ENCODE results near the gene NTN1. TPM values are rescaled to one million over a fixed set of nuclear protein-coding genes. Genes with fewer than 3 reads are reported as not detected.
A peak's percentile ranks its signal among the peaks of the same experiment; 100 is the strongest.

NTN1 gene
- total RNA-seq, 3 donors from 2014 or later: 2.2 to 3.7 (median 3.3) TPM

DNA sequence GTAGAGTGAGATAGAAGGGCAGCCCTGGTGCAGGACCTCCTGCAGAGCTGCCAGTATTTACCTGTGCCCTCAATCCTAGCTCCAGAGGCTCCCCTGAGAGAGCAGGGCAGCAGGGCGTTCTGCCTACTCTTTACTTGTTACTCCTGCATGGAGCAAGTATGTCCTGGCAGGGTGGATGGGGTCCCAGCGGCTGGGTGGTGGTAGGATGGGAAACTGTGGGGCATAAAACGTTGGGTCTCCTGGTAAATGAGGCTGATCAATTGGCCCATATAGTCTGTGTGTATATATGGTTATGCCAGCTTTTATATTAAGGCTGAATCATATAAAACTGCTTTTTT, 192.0 kb downstream of the NTN1 start:
- no peak for DNase-seq (ENCODE audit: low spot score in 2 of 2)
- TF ChIP-seq POLR2A (IDR thresholded peaks at IDR 0.05): no peak
- no peak for TF ChIP-seq POLR2AphosphoS5 (IDR thresholded peaks at IDR 0.05)
- TF ChIP-seq, protein P1, sequence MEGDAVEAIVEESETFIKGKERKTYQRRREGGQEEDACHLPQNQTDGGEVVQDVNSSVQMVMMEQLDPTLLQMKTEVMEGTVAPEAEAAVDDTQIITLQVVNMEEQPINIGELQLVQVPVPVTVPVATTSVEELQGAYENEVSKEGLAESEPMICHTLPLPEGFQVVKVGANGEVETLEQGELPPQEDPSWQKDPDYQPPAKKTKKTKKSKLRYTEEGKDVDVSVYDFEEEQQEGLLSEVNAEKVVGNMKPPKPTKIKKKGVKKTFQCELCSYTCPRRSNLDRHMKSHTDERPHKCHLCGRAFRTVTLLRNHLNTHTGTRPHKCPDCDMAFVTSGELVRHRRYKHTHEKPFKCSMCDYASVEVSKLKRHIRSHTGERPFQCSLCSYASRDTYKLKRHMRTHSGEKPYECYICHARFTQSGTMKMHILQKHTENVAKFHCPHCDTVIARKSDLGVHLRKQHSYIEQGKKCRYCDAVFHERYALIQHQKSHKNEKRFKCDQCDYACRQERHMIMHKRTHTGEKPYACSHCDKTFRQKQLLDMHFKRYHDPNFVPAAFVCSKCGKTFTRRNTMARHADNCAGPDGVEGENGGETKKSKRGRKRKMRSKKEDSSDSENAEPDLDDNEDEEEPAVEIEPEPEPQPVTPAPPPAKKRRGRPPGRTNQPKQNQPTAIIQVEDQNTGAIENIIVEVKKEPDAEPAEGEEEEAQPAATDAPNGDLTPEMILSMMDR (IDR thresholded peaks at IDR 0.05): no peak
- Histone ChIP-seq H3K27ac (no peak overlapping the region), H3K27me3 (no peaks in the 10 kb centered on the region), H3K9me3 (peaks cover 0 to 14% of the 10 kb centered on the region in 2 donors), H3K4me3 (no peak overlapping the region), H3K4me1 (no peaks in the 10 kb centered on the region), H3K36me3 (no peaks in the 10 kb centered on the region)
- intact Hi-C loops (cut with DNase I; ENCODE audit: low total_unique reads): no loop called here

DNA sequence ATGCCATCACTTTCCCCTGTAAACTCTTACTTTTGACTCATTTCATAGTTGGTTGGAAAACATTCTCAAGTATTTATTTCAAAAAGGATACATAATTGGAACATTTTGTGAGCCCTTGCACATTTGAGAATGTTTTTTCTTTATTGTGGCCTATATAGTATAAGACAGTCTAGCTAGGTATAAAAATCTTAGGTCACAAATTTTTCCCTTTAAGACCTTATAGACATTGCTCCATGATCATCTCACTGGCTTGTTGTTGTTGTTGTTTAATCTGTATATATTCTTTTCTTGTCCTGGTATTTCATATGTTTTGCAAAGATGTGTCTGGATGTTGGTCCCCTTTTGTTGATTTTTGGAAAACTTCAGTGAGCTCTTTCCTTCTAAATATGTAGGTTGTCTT, 194.2 kb downstream of the NTN1 start:
- intact Hi-C loops (cut with DNase I; ENCODE audit: low total_unique reads): no loop called here
- H3K27ac ChIP-seq: no peak overlapping the region

DNA sequence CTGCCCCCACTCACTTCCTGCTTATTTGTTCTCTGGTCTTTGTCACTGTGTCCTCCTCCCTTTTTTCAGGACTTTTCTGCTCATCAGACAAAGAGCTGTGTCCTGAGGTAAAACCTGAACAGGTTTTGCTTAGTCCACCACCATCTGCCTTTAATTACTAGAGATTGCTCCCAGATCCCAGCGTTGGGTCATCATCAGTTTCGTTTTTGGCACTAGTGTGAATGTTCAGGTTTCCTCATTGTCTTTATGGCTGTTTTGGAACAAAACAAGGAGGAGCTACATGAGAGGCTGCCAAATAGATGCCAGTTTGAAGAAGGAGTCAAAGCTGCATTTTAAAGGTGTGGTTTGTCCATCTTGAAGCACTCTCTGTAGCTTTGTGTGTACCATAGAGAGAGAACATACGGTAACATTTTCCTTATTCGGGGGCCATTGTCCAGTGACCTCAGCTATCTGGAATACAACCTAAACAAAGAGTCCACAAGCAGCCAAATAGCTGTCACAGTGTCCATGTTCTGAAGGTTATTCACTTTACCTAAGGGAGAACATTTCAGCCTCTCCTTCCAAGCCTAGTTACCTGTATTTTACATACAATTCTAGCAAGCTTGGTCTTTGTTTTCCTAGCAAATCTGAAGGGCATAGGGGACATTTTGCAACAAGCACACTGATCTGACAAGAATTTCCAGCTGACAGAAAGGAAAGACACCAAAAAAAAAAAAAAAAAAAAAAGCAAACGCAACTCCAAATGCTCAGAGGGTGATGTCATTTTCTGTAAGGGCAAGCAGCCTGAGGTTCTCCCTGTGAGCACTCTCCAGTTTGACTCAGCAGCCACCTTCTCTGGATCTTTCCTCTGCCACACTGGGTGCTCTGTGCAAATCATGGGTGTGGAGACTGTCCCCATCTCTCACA, 196.1 kb downstream of the NTN1 start:
- peak overlapping the region in 1 of 3 donors; percentile 37 for H3K4me3 ChIP-seq
- intact Hi-C loops (cut with DNase I; ENCODE audit: low total_unique reads): no loop called here
- TF ChIP-seq POLR2AphosphoS5 (IDR thresholded peaks at IDR 0.05): peak in 1 of 3 donors; percentile 19
- no peak for TF ChIP-seq POLR2A (IDR thresholded peaks at IDR 0.05)
- TF ChIP-seq, protein P1 (IDR thresholded peaks at IDR 0.05): no peak
- H3K27ac ChIP-seq: peak overlapping the region; percentile 82 to 87
- H3K4me1 ChIP-seq: no peaks in the 10 kb centered on the region
- H3K27me3 ChIP-seq: no peaks in the 10 kb centered on the region
- H3K9me3 ChIP-seq: peaks cover 0 to 14% of the 10 kb centered on the region in 2 donors
- no peaks in the 10 kb centered on the region for H3K36me3 ChIP-seq
- no peak for DNase-seq (ENCODE audit: low spot score in 2 of 2)

More for the DNA sequence above, 194.2 kb downstream of the NTN1 start:
- Histone ChIP-seq H3K9me3 (peaks cover 0 to 14% of the 10 kb centered on the region in 2 donors), H3K4me3 (no peak overlapping the region), H3K27me3 (no peaks in the 10 kb centered on the region), H3K4me1 (no peaks in the 10 kb centered on the region), H3K36me3 (no peaks in the 10 kb centered on the region)
- no peak for TF ChIP-seq POLR2A (IDR thresholded peaks at IDR 0.05)
- TF ChIP-seq, protein P1 (IDR thresholded peaks at IDR 0.05): no peak
- TF ChIP-seq POLR2AphosphoS5 (IDR thresholded peaks at IDR 0.05): no peak
- no peak for DNase-seq (ENCODE audit: low spot score in 2 of 2)

DNA sequence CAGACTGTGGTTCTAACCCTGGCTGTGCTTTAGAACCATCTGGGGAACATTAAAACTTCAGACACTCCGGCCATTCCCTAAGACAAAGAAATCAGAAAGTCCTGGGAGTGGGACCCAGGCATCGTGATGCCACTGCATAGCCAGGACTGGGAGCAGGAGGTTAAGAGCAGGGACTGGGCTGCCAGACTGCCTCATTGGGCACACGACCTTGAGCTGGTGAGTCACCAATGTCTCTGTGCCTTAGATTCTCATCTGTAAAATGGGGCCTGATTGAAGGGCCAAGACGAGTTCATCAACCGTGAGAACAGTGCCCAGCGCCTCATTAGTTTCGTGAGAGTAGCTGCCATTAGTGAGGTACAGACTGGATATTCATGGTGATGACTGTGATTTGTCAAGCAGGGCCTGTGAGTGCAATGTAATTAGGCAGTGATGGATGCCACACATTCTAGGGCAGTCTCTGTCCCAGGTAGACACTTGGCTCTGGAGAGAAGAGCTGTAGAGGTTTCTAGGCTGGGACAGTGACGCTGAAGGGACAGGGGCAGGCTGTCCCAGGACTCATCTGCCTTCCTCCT, 196.8 kb downstream of the NTN1 start:
- intact Hi-C loops (cut with DNase I; ENCODE audit: low total_unique reads): no loop called here
- Histone ChIP-seq H3K27me3 (no peaks in the 10 kb centered on the region), H3K27ac (peak overlapping the region; percentile 82), H3K4me3 (no peak overlapping the region), H3K36me3 (no peaks in the 10 kb centered on the region), H3K4me1 (no peaks in the 10 kb centered on the region), H3K9me3 (peaks cover 0 to 14% of the 10 kb centered on the region in 2 donors)
- TF ChIP-seq, protein P1 (IDR thresholded peaks at IDR 0.05): no peak
- TF ChIP-seq POLR2AphosphoS5 (IDR thresholded peaks at IDR 0.05) (no peak), POLR2A (IDR thresholded peaks at IDR 0.05) (no peak)
- no peak for DNase-seq (ENCODE audit: low spot score in 2 of 2)

DNA sequence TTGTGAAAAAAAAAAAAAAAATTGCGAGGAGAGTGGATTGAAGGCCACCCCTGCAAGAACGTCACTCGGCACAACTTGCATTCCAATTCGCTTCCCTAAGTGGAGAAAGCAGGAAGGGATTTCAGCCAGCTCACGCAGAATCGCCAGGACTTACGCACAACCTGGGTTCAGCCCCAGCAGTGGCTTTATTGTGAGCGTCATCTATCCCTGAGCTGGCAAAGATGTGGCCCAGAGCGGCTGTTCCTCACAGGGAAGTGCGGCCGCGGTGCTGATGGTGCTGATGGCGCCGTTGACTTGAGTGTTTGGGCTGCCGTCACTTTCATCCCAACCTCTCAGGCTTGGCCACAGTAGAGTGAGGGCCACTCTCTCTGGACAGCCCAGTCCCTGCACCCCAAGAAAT, 197.6 kb downstream of the NTN1 start:
- H3K27me3 ChIP-seq: no peaks in the 10 kb centered on the region
- peaks cover 0 to 14% of the 10 kb centered on the region in 2 donors for H3K9me3 ChIP-seq
- H3K4me1 ChIP-seq: no peaks in the 10 kb centered on the region
- no peak for DNase-seq (ENCODE audit: low spot score in 2 of 2)
- TF ChIP-seq POLR2AphosphoS5 (IDR thresholded peaks at IDR 0.05) (no peak), POLR2A (IDR thresholded peaks at IDR 0.05) (no peak)
- TF ChIP-seq, protein P1 (IDR thresholded peaks at IDR 0.05): no peak
- intact Hi-C loops (cut with DNase I; ENCODE audit: low total_unique reads): no loop called here
- H3K4me3 ChIP-seq: no peak overlapping the region
- no peaks in the 10 kb centered on the region for H3K36me3 ChIP-seq
- no peak overlapping the region for H3K27ac ChIP-seq

Data from breast epithelium (tissue), 4 donors.